Measurements from ENCODE around the gene SOX5.

DNA sequence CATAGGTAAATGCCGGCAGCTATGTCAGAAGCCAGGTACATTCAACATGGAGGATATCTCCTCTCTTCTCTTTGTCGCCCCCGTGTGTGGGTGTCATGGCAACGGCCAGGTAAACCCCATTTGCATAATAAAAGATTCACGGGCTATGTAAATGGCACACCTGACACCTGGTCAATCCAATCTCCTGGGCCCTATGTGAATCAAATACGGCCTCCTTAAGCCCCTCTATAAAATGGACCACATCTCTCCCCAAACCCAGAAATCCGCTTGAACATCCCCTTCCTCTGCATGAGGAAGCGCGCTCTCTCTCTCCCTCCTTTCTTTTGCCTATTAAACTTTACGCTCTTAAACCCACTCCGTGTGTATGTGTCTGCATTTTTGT is 363.7 kb downstream of the SOX5 start:
- TF ChIP-seq BHLHE40 (IDR thresholded peaks at IDR 0.05; ENCODE audit: borderline replicate concordance) (no peak), CTBP1 (IDR thresholded peaks at IDR 0.05; ENCODE audit: borderline replicate concordance) (no peak)
